PC-3 (cell line): ENCODE measurements around the gene SUPT6H. TPM values are rescaled to one million over a fixed set of nuclear protein-coding genes. Genes with fewer than 3 reads are reported as not detected.

Experiments
- ATAC-seq: fragments of 200-7000 bp; cut with Tn5 transposase; 2 replicates; pipeline ENCODE4 v1.9.1; 2020; ENCODE audit warnings: mild to moderate bottlenecking, moderate library complexity
- BruUV-seq: library from RNA; stranded (reverse); fragments of 400-500 nt; replicated peaks from 2 replicates; lab custom pipeline; 2021; lab: Mats Ljungman, UMichigan
- CTCF ChIA-PET: fragments of 300-600 bp; sonication (Branson Sonifier 250); formaldehyde crosslinking; loops from one replicate; lab custom pipeline; 2022; ENCODE audit warnings: antibody characterized with exemption; lab: Charles Lee
- POLR2A ChIA-PET: fragments of 300-600 bp; sonication (Branson Sonifier 250); formaldehyde crosslinking; loops from one replicate; lab custom pipeline; 2022; ENCODE audit warnings: antibody characterized with exemption; ENCODE audit not compliant: unreplicated experiment; lab: Charles Lee
- DNase-seq: peaks from one replicate; pipeline ENCODE4 v3.0.0-alpha.2; 2015
- H2AFZ ChIP-seq: fragments of 300-600 bp; sonication (generic); 2 replicates; pipeline ENCODE4 v1.6.0; 2016; ENCODE audit warnings: antibody characterized with exemption, low read length
- H3F3A ChIP-seq: fragments of 300-600 bp; sonication (generic); one replicate; pipeline ENCODE4 v1.6.0; 2017; ENCODE audit warnings: antibody characterized with exemption, low read length, control low read depth, mild to moderate bottlenecking; ENCODE audit not compliant: unreplicated experiment
- H3K27ac ChIP-seq: fragments of 300-600 bp; sonication (generic); 2 replicates; pipeline ENCODE4 v1.5.1; 2016; ENCODE audit warnings: mild to moderate bottlenecking, low read length
- H3K27me3 ChIP-seq: fragments of 300-600 bp; sonication (generic); 2 replicates; pipeline ENCODE4 v1.6.1; 2016; ENCODE audit warnings: low read length, mixed read lengths
- H3K36me3 ChIP-seq: fragments of 300-600 bp; sonication (generic); 2 replicates; pipeline ENCODE4 v1.6.1; 2016; ENCODE audit warnings: low read depth, mixed run types, low read length, mixed read lengths
- H3K4me1 ChIP-seq: fragments of 300-600 bp; sonication (generic); 2 replicates; pipeline ENCODE4 v1.5.1; 2016; ENCODE audit warnings: low read length; ENCODE audit not compliant: insufficient read depth
- H3K4me2 ChIP-seq: fragments of 300-600 bp; sonication (generic); 2 replicates; pipeline ENCODE4 v1.6.0; 2016; ENCODE audit warnings: low read length
- H3K4me3 ChIP-seq: fragments of 300-600 bp; sonication (generic); 2 replicates; pipeline ENCODE4 v1.5.1; 2016; ENCODE audit warnings: mild to moderate bottlenecking, low read length, mixed read lengths
- H3K79me2 ChIP-seq: fragments of 300-600 bp; sonication (generic); 2 replicates; pipeline ENCODE4 v1.6.1; 2017; ENCODE audit warnings: low read length, mixed read lengths
- H3K9ac ChIP-seq: fragments of 300-600 bp; sonication (generic); 2 replicates; pipeline ENCODE4 v1.6.0; 2016; ENCODE audit warnings: mild to moderate bottlenecking, low read length
- H3K9me2 ChIP-seq: fragments of 300-600 bp; sonication (generic); replicated peaks from 2 replicates; pipeline ENCODE4 v1.6.1; 2016; ENCODE audit warnings: mixed run types, low read length, mixed read lengths
- H3K9me3 ChIP-seq: fragments of 300-600 bp; sonication (generic); 2 replicates; pipeline ENCODE4 v1.6.1; 2016; ENCODE audit warnings: low read length, mixed read lengths
- H4K20me1 ChIP-seq: fragments of 300-600 bp; sonication (generic); 2 replicates; pipeline ENCODE4 v1.6.1; 2016; ENCODE audit warnings: low read length, mixed read lengths
- CTCF ChIP-seq: fragments of 300-600 bp; sonication (generic); conservative IDR thresholded peaks from 2 replicates; pipeline ENCODE4 v1.5.1; 2017; ENCODE audit warnings: antibody characterized with exemption, low read depth, mild to moderate bottlenecking, low read length
- EZH2 ChIP-seq: fragments of 300-600 bp; sonication (generic); IDR thresholded peaks from one replicate; pipeline ENCODE4 v1.6.1; 2017; ENCODE audit warnings: antibody characterized with exemption, mild to moderate bottlenecking, low read length; ENCODE audit not compliant: unreplicated experiment
- EZH2phosphoT487 ChIP-seq: fragments of 300-600 bp; sonication (generic); IDR thresholded peaks from 2 replicates; pipeline ENCODE4 v1.6.1; 2018; ENCODE audit warnings: mild to moderate bottlenecking, antibody characterized with exemption, low read length, borderline replicate concordance
- intact Hi-C: fragments of 100-400 bp; cut with micrococcal nuclease; formaldehyde crosslinking; loops from 2 replicates; pipeline ENCODE4 v1.9.0; 2023
- total RNA-seq: library from RNA; depleted of rRNA; stranded (reverse); fragments of >200 nt; gene quantifications from 2 replicates; pipeline ENCODE4 v1.2.3, GENCODE V29; 2014; rRNA removed

Gene SUPT6H
- total RNA-seq, 1 experiment from 2014 or later = 32.2 TPM

- H3K4me3 ChIP-seq = no peak overlapping the region
- H4K20me1 ChIP-seq = peaks cover 13% of the 10 kb centered on the region
- peaks cover 25% of the 10 kb centered on the region for H3K79me2 ChIP-seq
- peaks cover 10% of the 10 kb centered on the region for H3K4me1 ChIP-seq
- H3K4me2 ChIP-seq = no peak overlapping the region
- CTCF ChIA-PET = interaction anchor here (0.9 kb wide), 1 partner anchor 25 kb away, joined by 3 read pairs; no protein-coding TSS in a partner anchor
- POLR2A ChIA-PET = interaction anchor here (0.5 to 0.7 kb wide), 2 partner anchors 25 to 130 kb away, joined by 3 to 16 read pairs; no protein-coding TSS in a partner anchor
- TF ChIP-seq CTCF = no peak
- no peak for TF ChIP-seq EZH2
- no peak for TF ChIP-seq EZH2phosphoT487
- H3K27me3 ChIP-seq = no peaks in the 10 kb centered on the region
- H3K9me3 ChIP-seq = no peaks in the 10 kb centered on the region
- no peaks in the 10 kb centered on the region for H3K9me2 ChIP-seq
- no peak overlapping the region for H3K27ac ChIP-seq
- no peak overlapping the region for H2AFZ ChIP-seq
- peaks cover 30% of the 10 kb centered on the region for H3K36me3 ChIP-seq
- intact Hi-C loops = no loop called here
- ATAC-seq (no peak), DNase-seq (no peak)
- BruUV-seq = no TSS peak
- no peaks in the 10 kb centered on the region for H3F3A ChIP-seq
- no peak overlapping the region for H3K9ac ChIP-seq
These were observed 89.8 kb downstream of the SUPT6H start for GRCh38 chr17:28751600-28752366.

Other genes with a start within 250 kb of the SUPT6H start
- gene SLC13A2, start 188.6 kb upstream of the SUPT6H start, total RNA-seq = not detected in 2 replicates
- not detected in 2 replicates for gene FOXN1, start 155.9 kb upstream of the SUPT6H start, total RNA-seq
- 68.4 and 82.1 TPM in 2 replicates for gene UNC119, start 109.6 kb upstream of the SUPT6H start, total RNA-seq
- gene PIGS, start 90.7 kb upstream of the SUPT6H start, total RNA-seq = 15.8 and 22.4 TPM in 2 replicates
- gene ALDOC, start 85.3 kb upstream of the SUPT6H start, total RNA-seq = 42.6 and 72.9 TPM in 2 replicates
- gene SPAG5, start 63.2 kb upstream of the SUPT6H start, total RNA-seq = 86.6 and 118 TPM in 2 replicates
- gene RSKR, start 48.0 kb upstream of the SUPT6H start, total RNA-seq = 4.4 and 7.2 TPM in 2 replicates
- gene BLTP2, start 17.0 kb upstream of the SUPT6H start, total RNA-seq = 103 and 171 TPM in 2 replicates
- gene SDF2, start 299 bp upstream of the SUPT6H start, total RNA-seq = 31.6 and 34.0 TPM in 2 replicates
- 1.9 and 2.6 TPM in 2 replicates for gene PROCA1, start 49.7 kb downstream of the SUPT6H start, total RNA-seq
- gene RAB34, start 55.7 kb downstream of the SUPT6H start, total RNA-seq = 207 and 211 TPM in 2 replicates
- gene RPL23A, start 57.8 kb downstream of the SUPT6H start, total RNA-seq = 390 and 515 TPM in 2 replicates
- 7.1 and 9.3 TPM in 2 replicates for gene TLCD1, start 64.0 kb downstream of the SUPT6H start, total RNA-seq
- 2.4 and 3.7 TPM in 2 replicates for gene NEK8, start 66.6 kb downstream of the SUPT6H start, total RNA-seq
- 81.5 and 104 TPM in 2 replicates for gene TRAF4, start 81.8 kb downstream of the SUPT6H start, total RNA-seq
- 4.8 and 6.5 TPM in 2 replicates for gene FAM222B, start 180.6 kb downstream of the SUPT6H start, total RNA-seq
- 25.8 and 30.5 TPM in 2 replicates for gene ERAL1, start 192.8 kb downstream of the SUPT6H start, total RNA-seq
- gene FLOT2, start 235.5 kb downstream of the SUPT6H start, total RNA-seq = 23.1 and 34.7 TPM in 2 replicates
- gene DHRS13, start 240.9 kb downstream of the SUPT6H start, total RNA-seq = 4.9 and 5.1 TPM in 2 replicates